ENCODE measurements around the gene NAPSA. TPM values are rescaled to one million over a fixed set of nuclear protein-coding genes. Genes with fewer than 3 reads are reported as not detected.

NAPSA gene
- total and polyA plus RNA-seq, 10 of the 15 experiments (the other 5 are each of a cell fraction or from before 2014, with no cell fraction given) = 6.7 to 45.4 (median 17.1) TPM

DNA sequence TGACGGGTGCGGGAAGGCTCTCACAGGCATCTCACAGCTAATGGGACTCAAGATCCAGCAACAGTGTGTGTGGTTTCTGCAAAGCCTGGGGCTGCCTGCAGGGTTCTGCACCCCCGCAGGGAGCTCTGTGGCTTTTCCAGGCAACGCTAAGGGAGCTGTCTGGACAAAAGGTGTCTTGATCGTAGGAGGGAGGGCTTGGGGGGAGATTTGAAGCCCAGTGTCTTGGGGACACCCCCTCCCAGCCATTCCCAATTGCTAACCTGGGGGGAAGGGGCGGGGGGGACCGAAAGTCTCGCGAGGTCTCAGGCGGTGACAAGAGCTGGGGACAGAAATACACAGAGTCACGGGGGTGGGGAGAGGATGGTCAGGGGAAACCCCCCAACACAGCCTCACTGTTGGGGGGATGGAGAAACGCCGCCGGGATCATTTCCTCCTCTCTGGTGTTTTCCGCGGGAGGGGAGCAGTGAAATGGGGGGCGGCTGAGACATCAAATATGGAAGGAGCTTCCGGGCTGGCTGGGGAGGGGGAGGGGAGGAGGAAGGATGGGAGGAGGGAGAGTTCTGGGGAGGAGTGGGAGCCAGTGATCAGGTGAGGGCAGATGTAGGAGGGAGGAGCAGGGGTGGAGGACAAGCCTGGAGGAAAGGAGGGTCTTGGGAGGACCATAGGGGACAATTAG lies 49.5 kb downstream of the NAPSA start (continued):
- no peak for TF ChIP-seq KDM1A (IDR thresholded peaks at IDR 0.05; ENCODE audit: borderline replicate concordance)
- no peak for TF ChIP-seq RCOR1 (conservative IDR thresholded peaks at IDR 0.05; ENCODE audit: low read depth, low read length)
- TF ChIP-seq, protein P1, sequence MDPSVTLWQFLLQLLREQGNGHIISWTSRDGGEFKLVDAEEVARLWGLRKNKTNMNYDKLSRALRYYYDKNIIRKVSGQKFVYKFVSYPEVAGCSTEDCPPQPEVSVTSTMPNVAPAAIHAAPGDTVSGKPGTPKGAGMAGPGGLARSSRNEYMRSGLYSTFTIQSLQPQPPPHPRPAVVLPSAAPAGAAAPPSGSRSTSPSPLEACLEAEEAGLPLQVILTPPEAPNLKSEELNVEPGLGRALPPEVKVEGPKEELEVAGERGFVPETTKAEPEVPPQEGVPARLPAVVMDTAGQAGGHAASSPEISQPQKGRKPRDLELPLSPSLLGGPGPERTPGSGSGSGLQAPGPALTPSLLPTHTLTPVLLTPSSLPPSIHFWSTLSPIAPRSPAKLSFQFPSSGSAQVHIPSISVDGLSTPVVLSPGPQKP (IDR thresholded peaks at IDR 0.05; ENCODE audit: low read depth, low read length) = peak; percentile 99
- TF ChIP-seq SIX5 (IDR thresholded peaks at IDR 0.05; ENCODE audit: low read depth, low read length, severe bottlenecking) = no peak
- TF ChIP-seq ASH2L (IDR thresholded peaks at IDR 0.05; ENCODE audit: borderline replicate concordance, low read depth) = no peak
- TF ChIP-seq WRNIP1 (IDR thresholded peaks at IDR 0.05; ENCODE audit: borderline replicate concordance, low read depth, low read length) = no peak
- peak; percentile 36 for TF ChIP-seq MEF2B (IDR thresholded peaks at IDR 0.05; ENCODE audit: partially characterized antibody, poor library complexity, severe bottlenecking)
- no peak for TF ChIP-seq ATF2 (IDR thresholded peaks at IDR 0.05; ENCODE audit: low read length)
- TF ChIP-seq RFX5 (IDR thresholded peaks at IDR 0.05; ENCODE audit: low read depth, low read length) = no peak
- TF ChIP-seq, protein P2, sequence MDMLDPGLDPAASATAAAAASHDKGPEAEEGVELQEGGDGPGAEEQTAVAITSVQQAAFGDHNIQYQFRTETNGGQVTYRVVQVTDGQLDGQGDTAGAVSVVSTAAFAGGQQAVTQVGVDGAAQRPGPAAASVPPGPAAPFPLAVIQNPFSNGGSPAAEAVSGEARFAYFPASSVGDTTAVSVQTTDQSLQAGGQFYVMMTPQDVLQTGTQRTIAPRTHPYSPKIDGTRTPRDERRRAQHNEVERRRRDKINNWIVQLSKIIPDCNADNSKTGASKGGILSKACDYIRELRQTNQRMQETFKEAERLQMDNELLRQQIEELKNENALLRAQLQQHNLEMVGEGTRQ (IDR thresholded peaks at IDR 0.05; ENCODE audit: borderline replicate concordance, low read depth, low read length) = no peak
- TF ChIP-seq BCL11A (IDR thresholded peaks at IDR 0.05; ENCODE audit: low read depth, low read length) = no peak; the same call in 1 of the 2 replicates
- no peak for TF ChIP-seq USF1 (IDR thresholded peaks at IDR 0.05; ENCODE audit: borderline replicate concordance, extremely low read length, insufficient read depth, low read depth, low read length)
- TF ChIP-seq NR2F1 (conservative IDR thresholded peaks at IDR 0.05) = no peak
- no peak for TF ChIP-seq KLF5 (IDR thresholded peaks at IDR 0.05; ENCODE audit: partially characterized antibody)
- no peak for TF ChIP-seq MYC (IDR thresholded peaks at IDR 0.05; ENCODE audit: insufficient read depth, insufficient read length, insufficient replicate concordance, low read length, severe bottlenecking)
- TF ChIP-seq, protein P3, sequence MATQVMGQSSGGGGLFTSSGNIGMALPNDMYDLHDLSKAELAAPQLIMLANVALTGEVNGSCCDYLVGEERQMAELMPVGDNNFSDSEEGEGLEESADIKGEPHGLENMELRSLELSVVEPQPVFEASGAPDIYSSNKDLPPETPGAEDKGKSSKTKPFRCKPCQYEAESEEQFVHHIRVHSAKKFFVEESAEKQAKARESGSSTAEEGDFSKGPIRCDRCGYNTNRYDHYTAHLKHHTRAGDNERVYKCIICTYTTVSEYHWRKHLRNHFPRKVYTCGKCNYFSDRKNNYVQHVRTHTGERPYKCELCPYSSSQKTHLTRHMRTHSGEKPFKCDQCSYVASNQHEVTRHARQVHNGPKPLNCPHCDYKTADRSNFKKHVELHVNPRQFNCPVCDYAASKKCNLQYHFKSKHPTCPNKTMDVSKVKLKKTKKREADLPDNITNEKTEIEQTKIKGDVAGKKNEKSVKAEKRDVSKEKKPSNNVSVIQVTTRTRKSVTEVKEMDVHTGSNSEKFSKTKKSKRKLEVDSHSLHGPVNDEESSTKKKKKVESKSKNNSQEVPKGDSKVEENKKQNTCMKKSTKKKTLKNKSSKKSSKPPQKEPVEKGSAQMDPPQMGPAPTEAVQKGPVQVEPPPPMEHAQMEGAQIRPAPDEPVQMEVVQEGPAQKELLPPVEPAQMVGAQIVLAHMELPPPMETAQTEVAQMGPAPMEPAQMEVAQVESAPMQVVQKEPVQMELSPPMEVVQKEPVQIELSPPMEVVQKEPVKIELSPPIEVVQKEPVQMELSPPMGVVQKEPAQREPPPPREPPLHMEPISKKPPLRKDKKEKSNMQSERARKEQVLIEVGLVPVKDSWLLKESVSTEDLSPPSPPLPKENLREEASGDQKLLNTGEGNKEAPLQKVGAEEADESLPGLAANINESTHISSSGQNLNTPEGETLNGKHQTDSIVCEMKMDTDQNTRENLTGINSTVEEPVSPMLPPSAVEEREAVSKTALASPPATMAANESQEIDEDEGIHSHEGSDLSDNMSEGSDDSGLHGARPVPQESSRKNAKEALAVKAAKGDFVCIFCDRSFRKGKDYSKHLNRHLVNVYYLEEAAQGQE (IDR thresholded peaks at IDR 0.05; ENCODE audit: low read depth, low read length) = no peak
- no peak for TF ChIP-seq E4F1 (IDR thresholded peaks at IDR 0.05; ENCODE audit: borderline replicate concordance, partially characterized antibody)
- TF ChIP-seq NBN (IDR thresholded peaks at IDR 0.05) = peak; percentile 78
- no peak for TF ChIP-seq NFIC (IDR thresholded peaks at IDR 0.05; ENCODE audit: low read depth, low read length)

Measured in GM12878 (cell line).